ENCODE measurements around the gene RALGAPA1.
A peak's percentile ranks its signal among the peaks of the same experiment; 100 is the strongest.
"Not testable (repeated sequence)": the region's sequence is repeated elsewhere in the genome, so short reads cannot be mapped to it uniquely, and the experiment has no call there.

RALGAPA1 gene

GRCh38 chr14:35699791-35700444 lies 109.2 kb downstream of the RALGAPA1 start:
- ATAC-seq (replicated peaks; ENCODE audit: extremely low read depth, poor library complexity, severe bottlenecking) (no peak), DNase-seq (ENCODE audit: low spot score in 2 of 2) (no peak)
- peaks cover 5% of the 10 kb centered on the region for H3K36me3 Mint-ChIP-seq (ENCODE audit: insufficient read depth)
- no peaks in the 10 kb centered on the region for H3K27me3 Mint-ChIP-seq
- no peak overlapping the region for H3K27ac Mint-ChIP-seq (ENCODE audit: low read depth)
- H3K4me1 Mint-ChIP-seq = peaks cover 6% of the 10 kb centered on the region
- H3K4me3 Mint-ChIP-seq = no peak overlapping the region
- no peaks in the 10 kb centered on the region for H3K9me3 Mint-ChIP-seq

GRCh38 chr14:35696575-35696974 lies 112.5 kb downstream of the RALGAPA1 start:
- no peaks in the 10 kb centered on the region for H3K27me3 Mint-ChIP-seq
- H3K4me1 Mint-ChIP-seq = peaks cover 6% of the 10 kb centered on the region
- ATAC-seq (replicated peaks; ENCODE audit: extremely low read depth, poor library complexity, severe bottlenecking) (no peak), DNase-seq (ENCODE audit: low spot score in 2 of 2) (no peak)
- no peak overlapping the region for H3K4me3 Mint-ChIP-seq
- H3K27ac Mint-ChIP-seq (ENCODE audit: low read depth) = no peak overlapping the region
- peaks cover 2% of the 10 kb centered on the region for H3K36me3 Mint-ChIP-seq (ENCODE audit: insufficient read depth)
- H3K9me3 Mint-ChIP-seq = no peaks in the 10 kb centered on the region

GRCh38 chr14:35696119-35696518 lies 113.0 kb downstream of the RALGAPA1 start:
- Mint-ChIP-seq H3K4me3 (no peak overlapping the region), H3K9me3 (no peaks in the 10 kb centered on the region), H3K27me3 (no peaks in the 10 kb centered on the region), H3K36me3 (ENCODE audit: insufficient read depth) (peaks cover 2% of the 10 kb centered on the region), H3K4me1 (peaks cover 6% of the 10 kb centered on the region), H3K27ac (ENCODE audit: low read depth) (no peak overlapping the region)
- DNase-seq (ENCODE audit: low spot score in 2 of 2) = no peak
- no peak for ATAC-seq (replicated peaks; ENCODE audit: extremely low read depth, poor library complexity, severe bottlenecking)

- H3K4me1 Mint-ChIP-seq = peaks cover 6% of the 10 kb centered on the region
- H3K4me3 Mint-ChIP-seq = no peak overlapping the region
- H3K9me3 Mint-ChIP-seq = no peaks in the 10 kb centered on the region
- no peak for ATAC-seq (replicated peaks; ENCODE audit: extremely low read depth, poor library complexity, severe bottlenecking)
- peaks cover 5% of the 10 kb centered on the region for H3K36me3 Mint-ChIP-seq (ENCODE audit: insufficient read depth)
- DNase-seq (ENCODE audit: low spot score in 2 of 2) = no peak
- H3K27ac Mint-ChIP-seq (ENCODE audit: low read depth) = no peak overlapping the region
- no peaks in the 10 kb centered on the region for H3K27me3 Mint-ChIP-seq
These were observed 113.4 kb downstream of the RALGAPA1 start for GRCh38 chr14:35695647-35696046.

- no peak for DNase-seq (ENCODE audit: low spot score in 2 of 2)
- Mint-ChIP-seq H3K4me1 (peaks cover 6% of the 10 kb centered on the region), H3K4me3 (no peak overlapping the region), H3K27me3 (no peaks in the 10 kb centered on the region), H3K36me3 (ENCODE audit: insufficient read depth) (peaks cover 7% of the 10 kb centered on the region), H3K9me3 (no peaks in the 10 kb centered on the region), H3K27ac (ENCODE audit: low read depth) (no peak overlapping the region)
- ATAC-seq (replicated peaks; ENCODE audit: extremely low read depth, poor library complexity, severe bottlenecking) = no peak
These were observed 114.0 kb downstream of the RALGAPA1 start for GRCh38 chr14:35695072-35695471.

GRCh38 chr14:35689000-35689460 lies 120.1 kb downstream of the RALGAPA1 start:
- Mint-ChIP-seq H3K9me3 (no peaks in the 10 kb centered on the region), H3K27me3 (no peaks in the 10 kb centered on the region), H3K4me1 (peaks cover 9% of the 10 kb centered on the region), H3K27ac (ENCODE audit: low read depth) (peak overlapping the region; percentile 38), H3K4me3 (no peak overlapping the region), H3K36me3 (ENCODE audit: insufficient read depth) (peaks cover 20% of the 10 kb centered on the region)
- ATAC-seq (replicated peaks; ENCODE audit: extremely low read depth, poor library complexity, severe bottlenecking) (peak; percentile 52), DNase-seq (ENCODE audit: low spot score in 2 of 2) (no peak)

GRCh38 chr14:35688126-35688826 lies 120.8 kb downstream of the RALGAPA1 start:
- DNase-seq (ENCODE audit: low spot score in 2 of 2) (no peak), ATAC-seq (replicated peaks; ENCODE audit: extremely low read depth, poor library complexity, severe bottlenecking) (peak; percentile 14)
- Mint-ChIP-seq H3K27ac (ENCODE audit: low read depth) (no peak overlapping the region), H3K4me1 (peaks cover 9% of the 10 kb centered on the region), H3K27me3 (no peaks in the 10 kb centered on the region), H3K36me3 (ENCODE audit: insufficient read depth) (peaks cover 23% of the 10 kb centered on the region), H3K4me3 (no peak overlapping the region), H3K9me3 (no peaks in the 10 kb centered on the region)

- ATAC-seq (replicated peaks; ENCODE audit: extremely low read depth, poor library complexity, severe bottlenecking) (peak; percentile 43), DNase-seq (ENCODE audit: low spot score in 2 of 2) (no peak)
- Mint-ChIP-seq H3K9me3 (no peaks in the 10 kb centered on the region), H3K27me3 (no peaks in the 10 kb centered on the region), H3K4me3 (no peak overlapping the region), H3K4me1 (peaks cover 9% of the 10 kb centered on the region), H3K36me3 (ENCODE audit: insufficient read depth) (peaks cover 23% of the 10 kb centered on the region), H3K27ac (ENCODE audit: low read depth) (no peak overlapping the region)
These were observed 121.7 kb downstream of the RALGAPA1 start for GRCh38 chr14:35687335-35687939.

- not testable (repeated sequence) for H3K4me3 Mint-ChIP-seq; DNase-seq (ENCODE audit: low spot score in 2 of 2); H3K4me1 Mint-ChIP-seq; H3K27ac Mint-ChIP-seq (ENCODE audit: low read depth); H3K9me3 Mint-ChIP-seq; ATAC-seq (replicated peaks; ENCODE audit: extremely low read depth, poor library complexity, severe bottlenecking); H3K27me3 Mint-ChIP-seq
- H3K36me3 Mint-ChIP-seq (ENCODE audit: insufficient read depth) = peaks cover 10% of the 10 kb centered on the region
These were observed 125.4 kb downstream of the RALGAPA1 start for GRCh38 chr14:35683688-35684087.

GRCh38 chr14:35682802-35683201 lies 126.3 kb downstream of the RALGAPA1 start:
- peaks cover 10% of the 10 kb centered on the region for H3K36me3 Mint-ChIP-seq (ENCODE audit: insufficient read depth)
- H3K4me1 Mint-ChIP-seq = no peaks in the 10 kb centered on the region
- no peaks in the 10 kb centered on the region for H3K9me3 Mint-ChIP-seq
- no peak overlapping the region for H3K27ac Mint-ChIP-seq (ENCODE audit: low read depth)
- ATAC-seq (replicated peaks; ENCODE audit: extremely low read depth, poor library complexity, severe bottlenecking) (no peak), DNase-seq (ENCODE audit: low spot score in 2 of 2) (no peak)
- H3K4me3 Mint-ChIP-seq = no peak overlapping the region
- H3K27me3 Mint-ChIP-seq = no peaks in the 10 kb centered on the region

- H3K4me3 Mint-ChIP-seq = no peak overlapping the region
- no peaks in the 10 kb centered on the region for H3K27me3 Mint-ChIP-seq
- H3K36me3 Mint-ChIP-seq (ENCODE audit: insufficient read depth) = peaks cover 30% of the 10 kb centered on the region
- DNase-seq (ENCODE audit: low spot score in 2 of 2) (no peak), ATAC-seq (replicated peaks; ENCODE audit: extremely low read depth, poor library complexity, severe bottlenecking) (no peak)
- no peak overlapping the region for H3K27ac Mint-ChIP-seq (ENCODE audit: low read depth)
- H3K9me3 Mint-ChIP-seq = no peaks in the 10 kb centered on the region
- H3K4me1 Mint-ChIP-seq = no peaks in the 10 kb centered on the region
These were observed 130.6 kb downstream of the RALGAPA1 start for GRCh38 chr14:35678403-35679028.

- Mint-ChIP-seq H3K4me1 (no peaks in the 10 kb centered on the region), H3K9me3 (no peaks in the 10 kb centered on the region), H3K27ac (ENCODE audit: low read depth) (no peak overlapping the region), H3K4me3 (no peak overlapping the region), H3K36me3 (ENCODE audit: insufficient read depth) (peaks cover 13% of the 10 kb centered on the region), H3K27me3 (no peaks in the 10 kb centered on the region)
- ATAC-seq (replicated peaks; ENCODE audit: extremely low read depth, poor library complexity, severe bottlenecking) (no peak), DNase-seq (ENCODE audit: low spot score in 2 of 2) (no peak)
These were observed 139.3 kb downstream of the RALGAPA1 start for GRCh38 chr14:35669782-35670181.
